ENCODE data around the gene SIL1. TPM values are rescaled to one million over a fixed set of nuclear protein-coding genes. Genes with fewer than 3 reads are reported as not detected.
A peak's percentile ranks its signal among the peaks of the same experiment; 100 is the strongest.
"Not testable (repeated sequence)": the region's sequence is repeated elsewhere in the genome, so short reads cannot be mapped to it uniquely, and the experiment has no call there.

Gene SIL1
- polyA plus RNA-seq, 4 donors = 52.6 to 55.5 (median 53.0) TPM

- DNase-seq (ENCODE audit: low read depth in 4 of 4, low spot score in 3 of 4) = peak in 3 of 4 donors; percentile 33 to 69 (median 56)
These were observed 122.1 kb downstream of the SIL1 start for GRCh38 chr5:139076111-139076510.

- DNase-seq (ENCODE audit: low read depth in 4 of 4, low spot score in 3 of 4) = peak in 1 of 4 donors; percentile 16
These were observed 122.8 kb downstream of the SIL1 start for GRCh38 chr5:139075066-139076050.

DNA sequence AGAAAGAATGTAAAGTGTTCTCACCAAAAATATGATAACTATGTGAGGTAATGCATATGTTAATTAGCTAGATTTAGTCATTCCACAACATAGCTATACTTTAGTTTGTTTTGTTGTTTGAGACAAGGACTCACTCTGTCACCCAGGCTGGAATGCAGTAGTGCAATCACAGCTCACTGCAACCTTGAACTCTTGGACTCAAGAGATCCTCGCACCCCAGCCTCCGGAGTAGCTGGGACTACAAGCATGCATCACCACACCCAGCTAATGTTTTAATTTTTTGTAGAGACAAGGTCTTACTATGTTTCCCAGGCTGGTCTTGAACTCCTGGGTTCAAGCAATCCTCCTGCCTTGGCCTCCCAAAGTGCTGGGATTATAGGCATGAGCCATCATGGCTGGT, 124.2 kb downstream of the SIL1 start:
- not testable (repeated sequence) for DNase-seq (ENCODE audit: low read depth in 4 of 4, low spot score in 3 of 4)

- DNase-seq (ENCODE audit: low read depth in 4 of 4, low spot score in 3 of 4) = no peak
These were observed 129.5 kb downstream of the SIL1 start for GRCh38 chr5:139068494-139069151.

DNA sequence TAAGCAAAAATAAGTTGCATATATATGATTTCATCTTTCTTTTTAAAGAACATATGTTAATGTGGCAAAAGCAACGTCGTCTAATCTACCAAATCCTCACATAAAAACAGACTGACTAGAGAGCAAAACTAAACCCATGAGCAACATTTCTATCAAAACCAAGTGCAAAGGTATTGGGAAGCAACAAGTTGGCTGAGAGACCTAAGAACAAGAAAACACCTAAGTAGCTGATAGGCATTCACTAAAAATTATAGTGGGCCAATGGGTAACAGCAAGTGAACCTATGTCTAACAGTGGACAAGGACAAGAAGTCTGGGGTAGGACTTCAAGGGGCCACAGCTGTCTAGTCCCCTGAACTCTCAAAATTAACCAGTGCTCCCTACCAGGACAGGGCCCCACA, 130.1 kb downstream of the SIL1 start:
- no peak for DNase-seq (ENCODE audit: low read depth in 4 of 4, low spot score in 3 of 4)

DNA sequence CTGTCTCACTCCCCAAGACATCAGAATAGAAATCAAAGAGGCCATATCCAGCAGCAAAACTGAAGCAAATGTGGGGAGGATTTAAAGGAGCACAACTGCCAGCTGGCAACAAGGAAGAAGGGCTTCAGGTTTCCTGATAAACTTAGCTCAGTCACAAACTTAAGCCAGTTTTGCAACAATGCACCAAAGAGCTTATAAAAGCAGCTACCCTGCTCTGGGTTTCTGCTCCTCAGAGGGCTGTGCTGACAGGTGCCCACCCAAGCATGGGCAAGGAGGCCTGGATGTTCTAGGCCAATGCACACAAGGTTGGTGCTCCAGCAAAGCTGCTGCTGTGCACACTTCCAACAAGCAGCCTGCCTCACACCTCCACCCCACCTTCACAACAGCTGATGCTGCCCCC, 132.9 kb downstream of the SIL1 start:
- DNase-seq (ENCODE audit: low read depth in 4 of 4, low spot score in 3 of 4) = peak in 1 of 4 donors; percentile 36

- DNase-seq (ENCODE audit: low read depth in 4 of 4, low spot score in 3 of 4) = no peak
These were observed 133.6 kb downstream of the SIL1 start for GRCh38 chr5:139064613-139065012.

GRCh38 chr5:139063664-139064054, 134.5 kb downstream of the SIL1 start:
- no peak for DNase-seq (ENCODE audit: low read depth in 4 of 4, low spot score in 3 of 4)

DNA sequence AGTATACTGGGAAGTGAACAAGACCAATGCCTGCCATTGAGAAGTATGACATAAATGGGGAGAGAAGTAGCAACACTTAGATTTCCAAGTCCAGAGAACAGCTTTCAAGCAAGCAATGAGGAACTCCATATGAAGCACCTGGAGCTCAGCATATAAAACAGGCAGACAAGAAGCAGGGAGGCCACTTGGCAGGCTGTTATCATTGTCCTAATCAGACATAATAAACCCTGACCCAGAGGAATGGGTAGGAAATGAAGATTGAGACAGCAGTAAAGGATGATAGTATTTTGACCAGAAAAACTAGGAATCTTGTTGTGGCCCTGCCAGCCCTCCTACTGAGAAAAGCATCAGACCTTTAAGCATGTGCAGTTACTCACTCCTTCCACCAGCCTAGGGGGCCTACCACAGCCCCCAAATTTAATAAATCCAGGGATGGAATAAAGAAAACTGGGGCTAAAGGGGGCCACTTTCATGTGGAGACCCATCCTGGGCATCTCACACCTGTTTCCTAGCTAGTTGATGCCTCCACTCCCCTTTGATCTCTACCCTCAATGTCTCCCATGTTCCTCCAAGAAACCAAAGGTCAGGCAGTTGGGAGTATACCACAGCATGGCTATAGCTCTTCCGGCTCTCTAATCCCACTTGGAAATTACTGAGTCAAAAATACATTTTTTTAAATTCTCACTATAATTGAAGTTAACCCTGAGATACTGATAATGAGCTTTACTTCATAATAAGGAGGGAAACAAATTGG, 135.1 kb downstream of the SIL1 start:
- DNase-seq (ENCODE audit: low read depth in 4 of 4, low spot score in 3 of 4) = no peak

DNA sequence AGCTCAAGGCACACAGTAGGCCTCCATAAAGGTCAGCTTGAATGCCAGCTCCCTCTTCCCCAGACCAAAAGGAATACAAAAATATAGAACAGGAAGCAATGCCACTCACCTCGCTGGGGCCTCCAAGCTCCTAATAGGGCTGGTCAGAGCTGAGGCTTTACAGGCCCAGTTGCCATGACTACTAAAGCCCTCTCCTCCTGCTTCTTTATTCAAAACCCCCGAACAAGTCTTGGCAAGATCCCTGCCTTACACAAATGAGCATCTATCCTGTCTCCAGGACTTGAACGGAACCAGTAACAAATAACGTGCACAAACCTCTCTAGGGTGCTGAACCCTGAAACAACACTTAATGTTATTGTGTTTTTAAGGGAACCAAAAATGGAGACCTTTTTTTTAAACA, 136.3 kb downstream of the SIL1 start:
- no peak for DNase-seq (ENCODE audit: low read depth in 4 of 4, low spot score in 3 of 4)

GRCh38 chr5:139061274-139061673, 136.9 kb downstream of the SIL1 start:
- no peak for DNase-seq (ENCODE audit: low read depth in 4 of 4, low spot score in 3 of 4)

GRCh38 chr5:139058121-139058520, 140.0 kb downstream of the SIL1 start:
- no peak for DNase-seq (ENCODE audit: low read depth in 4 of 4, low spot score in 3 of 4)

- not testable (repeated sequence) for DNase-seq (ENCODE audit: low read depth in 4 of 4, low spot score in 3 of 4)
These were observed 140.9 kb downstream of the SIL1 start for GRCh38 chr5:139057045-139057939.

DNA sequence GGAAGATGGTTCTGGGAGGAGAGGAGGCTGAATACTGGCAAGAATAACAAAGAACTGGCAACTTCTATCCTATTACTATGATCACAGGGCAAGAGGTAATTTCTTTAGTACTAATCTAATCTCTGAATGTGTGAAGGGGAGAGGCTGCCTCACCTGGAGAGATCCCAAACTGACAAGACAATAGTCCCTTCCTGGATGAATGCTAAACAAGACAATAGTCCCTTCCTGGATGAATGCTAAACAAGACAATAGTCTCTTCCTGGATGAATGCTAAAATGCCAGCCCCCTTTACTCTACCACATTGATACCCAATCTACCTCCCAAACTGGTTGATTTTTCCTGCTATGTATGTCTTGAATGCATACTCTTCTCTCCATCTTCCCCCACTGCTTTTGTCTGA, 145.2 kb downstream of the SIL1 start:
- DNase-seq (ENCODE audit: low read depth in 4 of 4, low spot score in 3 of 4) = no peak

DNA sequence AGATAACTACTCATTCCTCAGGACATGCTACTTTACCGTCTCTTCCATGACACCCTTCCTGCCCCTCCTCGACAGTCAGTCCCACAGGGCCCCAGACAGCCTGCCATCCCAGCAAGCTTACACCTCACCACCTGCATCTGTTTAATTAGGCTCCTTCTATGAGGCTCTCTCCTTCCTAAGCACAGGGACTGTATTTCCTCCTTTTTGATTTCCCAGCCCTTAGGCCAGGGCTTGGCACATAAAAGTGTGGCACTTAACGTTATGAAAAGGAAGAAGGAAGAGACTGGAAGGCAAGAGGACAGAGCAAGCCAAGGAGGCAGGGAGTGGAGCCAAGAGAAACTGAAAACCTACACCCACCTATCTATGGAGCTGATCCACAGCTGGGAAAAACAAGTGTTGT, 146.8 kb downstream of the SIL1 start:
- DNase-seq (ENCODE audit: low read depth in 4 of 4, low spot score in 3 of 4) = no peak

DNA sequence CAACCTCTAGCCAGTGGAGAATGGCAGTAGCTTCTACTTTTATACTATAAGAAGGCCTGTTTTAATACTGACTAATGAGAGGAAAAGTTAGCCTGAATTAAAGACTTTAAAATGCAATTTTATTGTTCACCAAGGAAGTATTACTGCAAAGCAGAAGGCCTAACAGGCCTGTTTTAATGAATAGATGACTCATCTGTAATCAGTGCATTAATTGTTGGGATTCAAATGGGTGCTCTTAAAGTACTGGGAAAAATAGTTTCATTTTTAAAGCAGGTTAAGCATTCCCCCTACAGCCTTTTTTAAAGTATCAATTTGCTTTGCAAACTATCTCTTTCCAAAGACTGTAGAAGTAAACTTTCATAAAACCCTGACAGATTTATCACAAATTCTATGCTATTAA, 147.7 kb downstream of the SIL1 start:
- DNase-seq (ENCODE audit: low read depth in 4 of 4, low spot score in 3 of 4) = no peak

- DNase-seq (ENCODE audit: low read depth in 4 of 4, low spot score in 3 of 4) = peak in 1 of 4 donors; percentile 10
These were observed 148.4 kb downstream of the SIL1 start for GRCh38 chr5:139049780-139050179.

GRCh38 chr5:139046551-139046950, 151.6 kb downstream of the SIL1 start:
- no peak for DNase-seq (ENCODE audit: low read depth in 4 of 4, low spot score in 3 of 4)

DNA sequence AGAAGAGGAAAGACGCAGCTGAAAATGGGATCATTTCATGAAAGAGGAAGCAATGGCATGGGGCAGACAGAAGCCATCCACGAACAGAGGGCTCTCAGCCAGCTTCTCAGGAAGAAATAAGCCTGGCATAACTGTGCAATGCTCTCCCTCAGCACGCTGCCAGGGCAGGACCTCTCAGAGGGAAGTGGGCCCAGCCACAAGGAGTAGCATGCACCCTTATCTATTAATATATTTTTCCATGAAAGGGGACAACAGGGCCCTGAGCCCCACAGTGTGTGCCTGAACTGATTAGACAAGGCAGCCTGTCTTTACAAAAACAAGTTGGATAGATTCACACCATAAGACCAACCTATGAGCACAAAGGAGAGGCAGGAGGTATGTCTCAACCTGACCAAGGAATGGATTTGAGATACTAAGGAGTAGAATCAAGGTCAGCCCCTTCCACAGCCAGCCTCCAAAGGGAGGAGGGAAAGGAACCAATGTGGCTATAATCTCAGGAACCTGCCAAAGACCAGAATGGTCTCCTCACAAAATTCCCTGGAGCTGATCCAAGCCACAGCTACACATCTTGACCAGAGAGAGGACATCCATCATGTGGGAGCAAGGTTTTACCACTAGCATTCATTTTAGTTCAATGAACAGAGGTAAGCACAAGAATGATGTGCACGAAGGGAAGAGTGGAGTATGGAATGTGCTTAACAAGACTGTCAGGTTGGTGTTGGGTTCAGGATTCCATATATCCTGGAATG, 154.8 kb downstream of the SIL1 start:
- no peak for DNase-seq (ENCODE audit: low read depth in 4 of 4, low spot score in 3 of 4)
